Smooth muscle cell of the brain vasculature (primary cell): ENCODE data around the gene NDN.

Experiments used
- DNase-seq: peaks from one replicate; pipeline ENCODE4 v3.0.0-alpha.2; 2012; ENCODE audit warnings: low read depth, low spot score

The NDN gene

DNA sequence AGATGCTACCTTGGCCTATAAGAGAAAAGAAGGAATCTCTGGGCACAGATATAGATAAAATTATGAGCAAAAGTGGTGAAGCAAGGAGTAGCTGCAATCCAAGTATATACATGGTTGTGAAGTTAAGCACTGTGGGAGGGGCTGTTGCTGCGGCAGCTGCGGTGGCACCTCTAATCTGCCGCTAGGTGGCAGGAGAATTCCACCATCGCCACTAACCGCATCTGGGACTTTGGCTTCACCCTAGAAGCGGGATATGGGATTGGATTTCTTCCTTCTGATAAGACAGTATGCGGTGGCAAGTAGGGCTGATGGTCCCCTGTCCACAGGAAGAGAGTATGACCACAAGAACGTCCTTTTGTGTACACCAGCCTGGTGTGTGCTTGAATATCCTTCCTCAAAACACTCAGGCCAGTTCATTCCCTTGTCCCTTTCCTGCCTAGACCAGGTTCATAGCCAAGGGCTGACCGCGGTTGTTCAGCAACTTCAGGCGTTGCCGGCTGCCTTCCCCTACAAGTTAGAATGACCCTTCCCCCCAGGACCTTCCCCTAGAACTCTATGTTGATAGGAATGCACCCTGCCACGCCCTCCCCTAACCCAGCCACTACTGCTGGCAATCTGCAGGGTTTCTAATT lies 44.6 kb downstream of the NDN start:
- no peak for DNase-seq
